ENCODE results near the gene CAMKMT. TPM values are rescaled to one million over a fixed set of nuclear protein-coding genes. Genes with fewer than 3 reads are reported as not detected.

CAMKMT gene
- total RNA-seq, 1 experiment from 2014 or later, result 12.5 TPM

- no peaks in the 10 kb centered on the region for H3K9me3 ChIP-seq (ENCODE audit: low read depth, low read length, poor library complexity, severe bottlenecking)
- intact Hi-C loops (cut with micrococcal nuclease; ENCODE audit: unreplicated experiment), result no loop called here
- H3K4me1 ChIP-seq (ENCODE audit: insufficient read depth, low read length, poor library complexity, severe bottlenecking), result no peaks in the 10 kb centered on the region
- no peak overlapping the region for H3K4me3 ChIP-seq (ENCODE audit: low read depth, low read length, poor library complexity, severe bottlenecking)
- ChIA-PET POLR2A (ENCODE audit: low non-redundant PET) (no interaction called here), CTCF (no interaction called here)
- TF ChIP-seq CTCF (conservative IDR thresholded peaks at IDR 0.05; ENCODE audit: low read depth, low read length), result no peak
- H3K27ac ChIP-seq (ENCODE audit: low read depth, low read length, poor library complexity, severe bottlenecking), result no peak overlapping the region
- peaks cover 4% of the 10 kb centered on the region for H3K27me3 ChIP-seq (replicated peaks; ENCODE audit: insufficient read depth, low read depth, low read length, poor library complexity)
- DNase-seq (ENCODE audit: low spot score), result no peak
- no peaks in the 10 kb centered on the region for H3K36me3 ChIP-seq (ENCODE audit: insufficient read depth, low read length, poor library complexity, severe bottlenecking)
- BruUV-seq (replicated peaks), result no TSS peak
Measured at GRCh38 chr2:44723921-44724320, 362.2 kb downstream of the CAMKMT start.

GRCh38 chr2:44730593-44730992 lies 368.8 kb downstream of the CAMKMT start:
- no peak overlapping the region for H3K4me3 ChIP-seq (ENCODE audit: low read depth, low read length, poor library complexity, severe bottlenecking)
- TF ChIP-seq CTCF (conservative IDR thresholded peaks at IDR 0.05; ENCODE audit: low read depth, low read length) (no peak), EZH2 (IDR thresholded peaks at IDR 0.05; ENCODE audit: borderline replicate concordance, low read depth, low read length, poor library complexity, severe bottlenecking) (no peak)
- no peak overlapping the region for H3K27ac ChIP-seq (ENCODE audit: low read depth, low read length, poor library complexity, severe bottlenecking)
- H3K27me3 ChIP-seq (replicated peaks; ENCODE audit: insufficient read depth, low read depth, low read length, poor library complexity), result peaks cover 4% of the 10 kb centered on the region
- intact Hi-C loops (cut with micrococcal nuclease; ENCODE audit: unreplicated experiment), result no loop called here
- CTCF ChIA-PET, result no interaction called here
- H3K36me3 ChIP-seq (ENCODE audit: insufficient read depth, low read length, poor library complexity, severe bottlenecking), result no peaks in the 10 kb centered on the region
- no peaks in the 10 kb centered on the region for H3K4me1 ChIP-seq (ENCODE audit: insufficient read depth, low read length, poor library complexity, severe bottlenecking)
- no peak for DNase-seq (ENCODE audit: low spot score)
- no TSS peak for BruUV-seq (replicated peaks)
- POLR2A ChIA-PET (ENCODE audit: low non-redundant PET), result no interaction called here
- H3K9me3 ChIP-seq (ENCODE audit: low read depth, low read length, poor library complexity, severe bottlenecking), result peaks cover 3% of the 10 kb centered on the region

- intact Hi-C loops (cut with micrococcal nuclease; ENCODE audit: unreplicated experiment), result no loop called here
- DNase-seq (ENCODE audit: low spot score), result no peak
- TF ChIP-seq EZH2 (IDR thresholded peaks at IDR 0.05; ENCODE audit: borderline replicate concordance, low read depth, low read length, poor library complexity, severe bottlenecking), result no peak
- no peak for TF ChIP-seq CTCF (conservative IDR thresholded peaks at IDR 0.05; ENCODE audit: low read depth, low read length)
- POLR2A ChIA-PET (ENCODE audit: low non-redundant PET), result no interaction called here
- peaks cover 4% of the 10 kb centered on the region for H3K27me3 ChIP-seq (replicated peaks; ENCODE audit: insufficient read depth, low read depth, low read length, poor library complexity)
- H3K27ac ChIP-seq (ENCODE audit: low read depth, low read length, poor library complexity, severe bottlenecking), result no peak overlapping the region
- no TSS peak for BruUV-seq (replicated peaks)
- no peaks in the 10 kb centered on the region for H3K4me1 ChIP-seq (ENCODE audit: insufficient read depth, low read length, poor library complexity, severe bottlenecking)
- no peak overlapping the region for H3K4me3 ChIP-seq (ENCODE audit: low read depth, low read length, poor library complexity, severe bottlenecking)
- peaks cover 9% of the 10 kb centered on the region for H3K9me3 ChIP-seq (ENCODE audit: low read depth, low read length, poor library complexity, severe bottlenecking)
- CTCF ChIA-PET, result no interaction called here
- H3K36me3 ChIP-seq (ENCODE audit: insufficient read depth, low read length, poor library complexity, severe bottlenecking), result no peaks in the 10 kb centered on the region
Measured at GRCh38 chr2:44731505-44731904, 369.8 kb downstream of the CAMKMT start.
